Measurements from ENCODE around the gene ZDHHC1. TPM values are rescaled to one million over a fixed set of nuclear protein-coding genes. Genes with fewer than 3 reads are reported as not detected.

The ZDHHC1 gene
- total RNA-seq: 1.6 TPM

DNA sequence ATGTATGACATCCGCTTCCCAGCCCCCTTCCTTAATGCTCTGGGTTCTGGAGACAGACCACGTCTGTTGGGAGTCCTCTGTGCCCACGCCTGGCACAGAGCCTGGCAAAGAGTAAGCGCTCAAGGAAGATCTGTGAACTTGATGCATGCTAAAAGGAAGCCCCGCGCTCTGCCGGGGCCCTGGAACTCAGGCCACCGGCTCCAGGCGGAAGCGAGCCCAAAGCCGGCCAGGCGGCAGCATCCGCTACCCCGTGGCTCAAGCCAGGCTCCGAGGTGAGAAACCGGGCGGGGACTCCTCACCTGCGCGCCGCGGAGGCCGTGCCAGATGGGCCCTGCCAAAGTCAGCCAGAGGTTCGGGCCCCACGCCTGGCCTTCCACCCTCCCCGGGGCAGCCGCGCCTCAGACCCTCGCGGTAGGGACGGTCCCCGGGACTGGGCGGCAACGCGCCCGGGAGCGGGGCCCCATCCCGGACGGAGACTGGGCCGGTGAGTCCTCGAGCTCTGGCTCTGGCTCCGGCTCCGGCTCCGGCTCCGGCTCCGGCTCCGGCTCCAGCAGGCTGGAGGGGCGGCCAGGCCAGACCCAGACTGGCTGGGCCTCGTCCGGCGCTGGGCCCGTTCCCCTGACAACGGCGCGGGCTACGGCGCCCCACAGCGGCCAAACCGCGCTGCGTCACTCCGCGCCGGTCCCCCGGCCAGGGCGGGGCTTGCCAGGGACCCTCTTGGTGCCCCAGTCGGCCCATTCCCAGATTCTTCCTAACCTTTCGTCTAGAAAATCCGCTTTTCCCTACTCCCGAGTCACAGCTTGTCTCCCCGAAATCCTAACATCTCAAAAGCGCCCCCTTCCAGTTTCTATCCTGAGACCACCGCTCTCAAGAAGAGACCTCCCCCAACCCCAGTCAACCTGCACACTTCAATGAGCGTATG is at the start of gene ZDHHC1:
TSS of gene ZDHHC1 (minus strand) at position 606 of the 922 bp plus-strand sequence. CDS start 8,702 bp downstream, outside the sequence.
- ATAC-seq (peak; percentile 97), DNase-seq (ENCODE audit: low spot score) (peak; percentile 66)

GRCh38 chr16:67464565-67464964 is 48.3 kb upstream of the ZDHHC1 start:
- DNase-seq (ENCODE audit: low spot score): peak; percentile 69
- peak; percentile 81 for ATAC-seq

GRCh38 chr16:67463691-67464090 is 47.4 kb upstream of the ZDHHC1 start:
- DNase-seq (ENCODE audit: low spot score): no peak
- ATAC-seq: no peak

- no peak for ATAC-seq
- no peak for DNase-seq (ENCODE audit: low spot score)
These were observed 46.8 kb upstream of the ZDHHC1 start for GRCh38 chr16:67463059-67463458.

- ATAC-seq (no peak), DNase-seq (ENCODE audit: low spot score) (no peak)
These were observed 46.0 kb upstream of the ZDHHC1 start for GRCh38 chr16:67462279-67462655.

GRCh38 chr16:67461600-67462278 is 45.5 kb upstream of the ZDHHC1 start:
- ATAC-seq: no peak
- no peak for DNase-seq (ENCODE audit: low spot score)

DNA sequence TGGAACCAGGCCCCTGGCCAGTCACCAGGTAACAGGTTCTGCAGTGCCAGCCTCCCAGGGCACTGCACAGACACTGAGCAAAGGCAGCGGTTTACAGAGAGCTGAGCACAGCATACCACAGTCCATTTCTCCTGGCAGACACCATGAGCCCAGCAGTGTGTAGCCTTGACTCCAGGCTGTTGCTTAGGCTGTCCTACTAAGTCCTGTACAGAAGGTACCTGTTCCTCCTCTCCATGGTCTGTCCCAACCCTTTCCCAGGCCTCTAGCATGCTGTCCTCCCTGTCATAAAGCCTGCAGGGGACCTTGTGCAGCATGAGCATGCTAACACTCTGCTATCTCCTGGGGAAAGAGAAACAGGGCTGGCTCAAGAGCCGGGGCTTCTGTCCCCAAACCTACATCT is 44.7 kb upstream of the ZDHHC1 start:
- DNase-seq (ENCODE audit: low spot score) (no peak), ATAC-seq (no peak)

GRCh38 chr16:67460168-67460567 is 43.9 kb upstream of the ZDHHC1 start:
- ATAC-seq (no peak), DNase-seq (ENCODE audit: low spot score) (no peak)

GRCh38 chr16:67459861-67460150 is 43.5 kb upstream of the ZDHHC1 start:
- peak; percentile 2 for ATAC-seq

GRCh38 chr16:67459066-67459860 is 43.0 kb upstream of the ZDHHC1 start:
- DNase-seq (ENCODE audit: low spot score) (peak; percentile 63), ATAC-seq (peak; percentile 67)

More at GRCh38 chr16:67459861-67460150, 43.5 kb upstream of the ZDHHC1 start:
- DNase-seq (ENCODE audit: low spot score): no peak

GRCh38 chr16:67458121-67458641 is 41.9 kb upstream of the ZDHHC1 start:
- DNase-seq (ENCODE audit: low spot score) (no peak), ATAC-seq (no peak)

- ATAC-seq: no peak
- no peak for DNase-seq (ENCODE audit: low spot score)
These were observed 41.3 kb upstream of the ZDHHC1 start for GRCh38 chr16:67457611-67458010.

DNA sequence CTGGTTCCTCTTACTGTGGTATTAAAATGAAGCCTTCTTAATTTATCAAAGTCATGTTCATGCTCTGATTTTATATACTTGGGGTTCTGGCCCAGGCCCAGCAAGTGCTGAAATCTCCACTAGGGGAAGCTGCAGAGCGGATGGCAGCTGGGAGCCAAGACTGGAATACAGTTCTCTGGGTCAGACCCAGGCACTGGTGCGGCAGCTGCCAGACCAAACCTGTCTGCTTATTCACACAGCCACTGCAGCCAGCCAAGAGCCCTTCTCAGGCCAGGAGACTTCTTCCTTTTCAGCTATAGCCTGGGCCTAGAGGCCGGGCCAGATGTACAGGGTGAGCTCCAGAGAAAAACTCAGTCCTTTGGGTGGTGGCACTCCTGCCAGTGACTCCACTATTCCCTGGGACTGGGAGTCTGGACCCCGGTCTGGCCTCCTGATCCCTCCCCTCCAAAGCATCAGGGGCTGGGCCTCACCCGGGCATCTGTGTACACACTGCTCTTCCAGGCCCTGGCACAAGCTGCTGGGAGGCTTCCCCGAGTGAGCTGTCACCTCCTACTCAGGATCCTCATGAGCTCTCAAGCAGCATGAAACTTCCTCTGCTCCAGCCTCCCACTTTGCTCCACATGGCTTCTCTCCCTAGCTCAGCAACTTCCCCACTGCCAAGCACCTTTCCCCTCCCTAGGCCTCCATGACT is 40.3 kb upstream of the ZDHHC1 start:
- ATAC-seq (peak; percentile 66), DNase-seq (ENCODE audit: low spot score) (no peak)

DNA sequence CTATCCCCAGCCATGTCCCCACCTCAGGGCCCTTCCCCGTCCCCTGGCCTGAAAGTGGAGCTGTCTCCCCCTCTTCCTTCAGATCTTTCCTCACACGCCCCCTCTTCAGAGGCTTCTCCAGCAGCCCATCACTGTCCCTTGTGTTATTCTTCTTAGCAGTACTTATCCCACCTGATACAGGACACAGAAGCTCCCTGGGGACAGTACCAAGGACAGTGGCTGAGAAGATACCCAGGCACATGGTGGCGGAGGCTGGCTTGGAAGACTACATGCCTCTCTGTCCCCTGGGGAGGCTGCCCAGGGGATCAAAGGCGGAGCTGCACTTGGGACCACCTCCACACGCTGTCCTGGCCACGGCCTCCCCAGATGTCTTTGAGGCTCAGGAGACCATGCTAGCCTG is 38.6 kb upstream of the ZDHHC1 start:
- DNase-seq (ENCODE audit: low spot score): no peak
- ATAC-seq: no peak

DNA sequence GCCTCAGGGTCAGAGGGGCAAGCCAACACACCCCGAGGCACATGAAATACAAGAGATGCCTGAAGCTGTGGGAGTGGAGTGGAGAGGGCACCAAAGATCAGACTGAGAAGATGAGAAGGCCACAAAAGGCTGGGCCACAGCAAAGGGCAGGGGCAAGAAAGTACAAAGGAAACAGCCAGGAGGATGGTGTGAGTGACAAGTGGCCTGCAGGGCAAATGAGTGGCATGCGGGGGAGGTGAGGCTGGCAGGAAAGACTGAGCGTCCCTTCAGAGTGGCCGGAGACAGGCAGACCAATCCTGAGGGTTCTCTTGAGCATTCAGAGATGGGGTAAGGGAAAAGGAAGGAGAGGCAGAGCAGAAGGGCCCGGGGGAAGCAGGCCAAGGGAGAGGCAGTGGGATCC is 37.8 kb upstream of the ZDHHC1 start:
- ATAC-seq: no peak

DNA sequence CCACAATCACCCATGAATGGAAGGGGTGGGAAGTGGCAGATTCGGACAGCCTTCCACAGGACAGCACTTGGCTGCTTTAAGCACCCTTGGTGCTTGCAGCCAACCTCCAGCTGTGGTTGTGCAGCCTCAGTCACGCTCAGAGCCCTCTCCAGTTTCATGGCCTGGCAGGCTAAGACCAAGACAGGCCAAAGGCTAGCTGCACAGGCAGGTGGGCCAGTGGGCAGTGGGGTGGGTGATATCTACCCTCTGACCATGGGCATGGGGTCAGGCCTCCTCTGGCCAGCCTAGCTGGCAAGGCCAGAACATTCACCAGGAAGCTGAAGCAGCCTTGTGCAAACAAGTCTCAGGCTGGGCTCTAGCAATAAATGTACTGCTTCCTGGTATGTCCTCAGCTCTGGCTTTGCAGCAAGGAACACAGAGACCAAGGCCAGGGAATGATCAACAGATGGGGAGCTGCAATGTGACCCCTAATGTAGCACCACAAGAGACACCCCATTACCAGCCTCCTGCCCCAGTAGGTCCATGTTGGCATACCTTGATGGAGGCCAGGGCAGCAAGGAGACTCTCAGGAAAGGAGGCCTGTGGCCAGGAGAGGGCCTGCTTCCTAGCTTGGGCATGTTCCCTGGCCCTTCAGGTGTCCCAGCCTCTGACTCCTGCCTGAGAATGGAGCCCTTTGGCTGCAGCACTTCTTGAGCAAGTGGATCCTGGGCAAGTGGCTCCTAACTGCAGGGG is 35.6 kb upstream of the ZDHHC1 start:
- DNase-seq (ENCODE audit: low spot score): no peak
- ATAC-seq: no peak

More for the DNA sequence above, 37.8 kb upstream of the ZDHHC1 start:
- no peak for DNase-seq (ENCODE audit: low spot score)

DNA sequence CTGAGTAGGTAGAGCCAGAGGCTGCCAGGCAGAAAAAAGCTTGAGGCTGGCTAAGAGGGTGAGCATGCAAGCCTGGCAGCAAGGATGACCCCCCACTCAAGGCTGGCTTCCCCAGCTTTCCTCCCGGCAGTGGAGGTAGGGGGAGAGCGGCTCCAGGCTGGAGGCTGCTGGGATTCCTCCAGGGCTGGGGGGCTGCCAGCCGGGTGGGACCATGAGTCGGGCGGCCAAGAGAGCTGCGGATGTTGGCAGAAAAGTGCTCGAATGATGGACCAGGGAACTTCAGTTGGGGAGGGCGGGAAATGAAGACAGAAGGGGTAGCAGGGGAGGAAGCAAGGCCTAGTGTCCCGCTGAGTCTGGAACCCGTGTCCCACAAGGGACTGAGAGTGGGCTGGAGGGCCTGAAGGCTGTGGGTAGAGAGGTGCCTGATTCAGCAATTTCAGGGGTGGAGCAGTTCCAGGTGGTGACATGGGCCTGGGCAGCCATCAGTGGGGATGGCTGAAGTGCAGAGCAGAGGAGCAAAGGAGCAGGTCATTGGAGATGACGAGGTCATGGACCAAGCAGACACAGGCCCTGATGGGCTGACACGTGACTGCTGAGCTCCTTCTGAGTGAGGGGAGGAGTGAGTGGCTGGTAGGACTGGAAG is 34.9 kb upstream of the ZDHHC1 start:
- ATAC-seq (no peak), DNase-seq (ENCODE audit: low spot score) (no peak)

DNA sequence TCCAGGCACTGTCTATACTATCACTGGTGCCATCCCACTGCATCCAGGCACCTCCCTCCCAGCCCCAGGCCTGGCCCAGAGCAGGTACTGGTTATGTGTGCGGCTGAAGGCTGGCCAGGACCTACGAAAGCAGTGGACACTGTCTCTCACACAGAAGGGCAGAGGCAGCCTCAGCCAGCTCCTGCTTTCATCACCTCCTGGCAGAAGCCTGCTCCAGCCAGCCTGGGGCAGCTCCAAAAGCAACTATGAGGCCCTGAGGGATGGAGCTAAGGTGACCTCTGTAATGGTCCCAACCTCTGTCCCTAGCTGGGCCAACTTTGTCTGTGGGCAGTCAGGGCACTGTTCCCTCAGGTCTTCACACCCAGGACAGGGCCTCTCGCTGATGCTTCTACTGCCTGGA is 33.5 kb upstream of the ZDHHC1 start:
- ATAC-seq (peak; percentile 74), DNase-seq (ENCODE audit: low spot score) (peak; percentile 96)

DNA sequence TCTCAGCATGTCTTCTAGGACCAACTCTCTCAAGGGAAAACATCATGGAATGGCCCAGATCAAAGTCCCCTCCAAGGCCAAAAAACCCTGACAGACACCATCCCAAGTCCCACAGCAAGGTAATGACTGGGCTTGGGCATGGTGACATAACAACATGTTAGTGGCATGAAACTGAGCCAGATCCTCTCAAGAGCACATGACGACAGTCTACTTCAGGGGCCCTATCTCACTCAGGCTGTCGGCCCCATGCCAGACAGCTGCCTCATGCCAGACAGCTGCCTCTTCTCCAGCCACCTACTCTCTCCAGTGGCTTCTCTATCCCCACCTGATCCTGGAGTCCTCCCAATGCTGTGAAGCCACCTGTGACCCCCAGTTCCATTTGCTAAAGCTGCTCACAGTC is 33.1 kb upstream of the ZDHHC1 start:
- DNase-seq (ENCODE audit: low spot score) (no peak), ATAC-seq (no peak)

Data from left lobe of liver (tissue), 2 donors.